ENCODE measurements around the gene GNA15.
"Not testable (repeated sequence)": the region's sequence is repeated elsewhere in the genome, so short reads cannot be mapped to it uniquely, and the experiment has no call there.

GNA15 gene

GRCh38 chr19:3150739-3151329 is 15.0 kb downstream of the GNA15 start:
- no peak for DNase-seq

- peak; percentile 43 for DNase-seq
Observed at GRCh38 chr19:3151563-3152418, 16.0 kb downstream of the GNA15 start.

DNA sequence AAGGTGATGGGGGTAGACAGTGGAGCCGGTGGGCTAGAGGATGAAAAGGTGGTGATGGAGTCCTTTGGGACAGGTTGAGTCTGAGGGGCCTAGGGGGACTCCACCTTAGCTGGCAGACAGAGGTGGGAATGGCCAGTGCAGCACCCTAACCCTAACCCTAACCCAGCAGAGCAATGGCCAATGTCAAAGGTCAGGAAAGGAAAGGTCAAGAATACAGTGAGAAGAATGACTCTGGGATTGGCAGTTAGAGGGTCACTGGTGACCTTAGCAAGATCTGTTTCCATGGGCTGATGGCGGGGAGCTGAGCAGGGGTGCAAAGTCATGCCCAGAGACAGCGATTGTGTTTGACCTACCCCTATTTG is 16.6 kb downstream of the GNA15 start:
- DNase-seq, result no peak

- DNase-seq, result no peak
Observed at GRCh38 chr19:3153286-3154230, 17.7 kb downstream of the GNA15 start.

DNA sequence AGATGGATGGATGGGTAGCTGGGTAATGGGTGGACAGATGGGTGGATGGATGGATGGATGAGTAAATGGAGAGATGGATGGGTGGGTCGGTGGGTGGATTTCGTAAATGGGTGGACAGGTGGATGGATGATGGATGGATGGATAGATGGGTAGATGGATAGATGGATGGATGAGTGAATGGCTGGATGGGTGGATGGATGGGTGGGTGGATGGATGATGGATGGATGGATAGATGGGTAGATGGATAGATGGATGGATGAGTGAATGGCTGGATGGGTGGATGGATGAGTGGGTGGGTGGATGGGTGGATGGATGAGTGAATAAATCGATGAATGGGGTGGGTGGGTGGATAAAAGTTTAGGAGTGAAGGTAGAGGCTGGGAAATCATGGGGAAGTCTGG is 18.6 kb downstream of the GNA15 start:
- DNase-seq, result not testable (repeated sequence)

GRCh38 chr19:3154957-3155736 is 19.3 kb downstream of the GNA15 start:
- DNase-seq, result peak; percentile 93

DNA sequence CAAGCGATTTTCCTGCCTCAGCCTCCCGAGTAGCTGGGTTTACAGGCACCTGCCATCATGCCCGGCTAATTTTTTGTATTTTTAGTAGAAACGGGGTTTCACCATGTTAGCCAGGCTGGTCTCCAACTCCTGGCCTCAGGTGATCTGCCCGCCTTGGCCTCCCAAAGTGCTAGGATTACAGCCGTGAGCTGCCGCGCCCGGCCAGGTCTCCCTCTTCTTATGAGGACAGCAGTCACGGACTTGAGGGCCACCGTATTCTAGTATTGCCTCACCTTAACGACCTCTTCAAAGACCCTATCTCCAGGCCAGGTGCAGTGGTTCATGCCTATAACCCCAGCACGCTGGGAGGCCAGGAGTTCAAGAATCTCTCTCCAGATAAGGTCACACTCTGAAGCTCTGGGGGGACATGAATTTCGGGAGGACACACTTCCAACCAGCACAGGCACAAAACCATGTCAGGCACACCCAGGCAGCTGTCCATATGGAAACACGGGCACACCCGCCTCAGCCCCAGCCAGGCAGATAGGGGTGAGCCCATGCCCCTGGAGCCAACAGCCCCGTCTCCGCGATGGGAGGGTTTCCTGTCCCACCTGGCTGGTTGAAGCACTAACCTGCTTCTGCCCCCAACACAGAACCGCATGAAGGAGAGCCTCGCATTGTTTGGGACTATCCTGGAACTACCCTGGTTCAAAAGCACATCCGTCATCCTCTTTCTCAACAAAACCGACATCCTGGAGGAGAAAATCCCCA is 21.4 kb downstream of the GNA15 start:
- DNase-seq, result no peak

DNA sequence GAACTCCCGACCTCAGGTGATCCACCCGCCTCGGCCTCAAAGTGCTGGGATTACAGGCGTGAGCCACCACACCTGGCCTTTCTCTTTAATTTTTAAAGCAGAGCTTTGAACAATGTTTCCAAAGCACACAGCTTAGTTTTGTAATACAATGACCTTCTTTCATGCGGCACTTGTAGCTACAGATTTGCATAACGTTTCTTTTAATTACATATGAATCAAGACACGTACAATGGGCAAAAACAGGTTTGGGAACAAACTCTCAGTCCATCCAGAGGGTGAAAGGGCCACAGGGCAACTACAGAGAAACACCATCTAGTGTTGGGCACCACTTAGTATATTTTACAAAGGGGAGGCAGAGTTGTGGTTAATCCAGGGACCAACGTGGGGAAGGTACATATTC is 23.7 kb downstream of the GNA15 start:
- DNase-seq, result no peak

GRCh38 chr19:3160219-3160618 is 24.4 kb downstream of the GNA15 start:
- DNase-seq, result no peak

GRCh38 chr19:3161453-3161852 is 25.6 kb downstream of the GNA15 start:
- no peak for DNase-seq

- no peak for DNase-seq
Observed at GRCh38 chr19:3162418-3163229, 26.8 kb downstream of the GNA15 start.

- DNase-seq, result no peak
Observed at GRCh38 chr19:3163230-3163886, 27.5 kb downstream of the GNA15 start.

GRCh38 chr19:3163943-3164342 is 28.1 kb downstream of the GNA15 start:
- no peak for DNase-seq

GRCh38 chr19:3167533-3168272 is 31.9 kb downstream of the GNA15 start:
- DNase-seq, result no peak

DNA sequence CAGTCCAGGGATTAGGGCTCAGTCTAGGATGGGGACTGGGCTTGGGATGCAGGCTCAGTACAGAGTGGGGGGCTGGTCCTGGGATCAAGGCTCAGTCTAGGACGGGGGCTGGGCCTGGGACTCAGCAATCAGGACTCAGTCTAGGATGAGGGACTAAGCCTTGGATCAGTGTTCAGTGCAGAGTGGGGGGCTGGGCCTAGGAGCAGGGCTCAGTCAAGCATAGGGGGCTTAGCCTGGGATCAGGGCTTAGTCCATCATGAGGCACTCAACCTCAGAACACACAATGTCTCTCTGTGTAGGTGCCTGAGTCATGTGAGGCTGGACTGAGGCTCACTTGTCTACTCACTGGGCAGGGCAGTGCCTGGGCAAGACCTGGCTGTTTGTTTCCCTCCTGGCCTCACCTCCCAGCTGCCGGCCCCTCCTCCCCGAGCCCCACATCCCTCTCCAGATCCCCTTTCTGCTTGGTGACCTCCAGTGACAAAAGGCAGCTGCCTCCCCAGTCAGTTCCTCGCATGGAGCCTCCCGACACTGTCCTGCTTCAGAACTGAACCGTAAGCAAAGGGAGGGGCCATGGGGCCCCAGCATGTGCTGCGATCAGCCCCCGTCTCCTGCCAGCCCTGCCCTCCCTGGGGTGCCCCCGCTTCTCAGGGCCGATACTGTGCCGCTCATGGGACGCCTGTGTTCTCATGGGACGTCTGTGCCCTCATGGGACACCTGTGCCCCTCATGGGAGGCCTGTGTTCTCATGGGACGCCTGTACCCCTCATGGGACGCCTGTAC is 36.2 kb downstream of the GNA15 start:
- no peak for DNase-seq

DNA sequence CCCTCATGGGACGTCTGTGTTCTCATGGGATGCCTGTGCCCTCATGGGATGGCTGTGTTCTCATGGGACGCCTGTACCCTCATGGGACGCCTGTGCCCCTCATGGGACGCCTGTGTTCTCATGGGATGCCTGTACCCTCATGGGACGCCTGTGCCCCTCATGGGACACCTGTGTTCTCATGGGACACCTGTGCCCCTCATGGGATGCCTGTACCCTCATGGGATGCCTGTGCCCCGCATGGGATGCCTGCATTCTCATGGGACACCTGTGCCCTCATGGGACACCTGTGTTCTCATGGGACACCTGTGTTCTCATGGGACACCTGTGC is 36.8 kb downstream of the GNA15 start:
- not testable (repeated sequence) for DNase-seq

- peak; percentile 92 for DNase-seq
Observed at GRCh38 chr19:3175781-3176714, 40.2 kb downstream of the GNA15 start.
